IMR-90 (cell line): ENCODE measurements around the gene GOLPH3L. TPM values are rescaled to one million over a fixed set of nuclear protein-coding genes. Genes with fewer than 3 reads are reported as not detected.
A peak's percentile ranks its signal among the peaks of the same experiment; 100 is the strongest.

ENCODE experiments used
- ATAC-seq: fragments of 200-7000 bp; cut with Tn5 transposase; 2 replicates; pipeline ENCODE4 v1.9.1; 2020; ENCODE audit warnings: low read depth, mild to moderate bottlenecking, moderate library complexity
- BruUV-seq: library from RNA; stranded (reverse); fragments of 400-500 nt; replicated peaks from 2 replicates; lab custom pipeline; 2021; lab: Mats Ljungman, UMichigan
- CTCF ChIA-PET: fragments of 300-600 bp; formaldehyde crosslinking; extraction: SDS; loops from one replicate; lab custom pipeline; 2021; ENCODE audit warnings: antibody characterized with exemption; lab: Yijun Ruan, JAX
- POLR2A ChIA-PET: fragments of 300-600 bp; sonication (Branson Sonifier 250); formaldehyde crosslinking; loops from one replicate; lab custom pipeline; 2022; ENCODE audit warnings: antibody characterized with exemption; ENCODE audit not compliant: unreplicated experiment; lab: Charles Lee
- DNase-seq: peaks from one replicate; pipeline ENCODE4 v3.0.0; 2013
- H2AFZ ChIP-seq: replicated peaks from 2 replicates; pipeline ENCODE3; 2013; ENCODE audit warnings: low read length, mild to moderate bottlenecking; ENCODE audit not compliant: poor library complexity
- H2AK5ac ChIP-seq: 2 replicates; pipeline ENCODE4 v1.6.1; 2013; ENCODE audit warnings: low read depth, low read length, inconsistent platforms
- H2AK9ac ChIP-seq: replicated peaks from 2 replicates; pipeline ENCODE3; 2013; ENCODE audit warnings: mild to moderate bottlenecking, low read depth, low read length, moderate library complexity; ENCODE audit not compliant: poor library complexity
- H2BK120ac ChIP-seq: 2 replicates; pipeline ENCODE4 v1.6.1; 2013; ENCODE audit warnings: low read depth, low read length, inconsistent platforms
- H2BK15ac ChIP-seq: 3 replicates; pipeline ENCODE4 v1.6.1; 2013; ENCODE audit warnings: low read depth, low read length, inconsistent platforms
- H2BK20ac ChIP-seq: 2 replicates; pipeline ENCODE4 v1.6.1; 2013; ENCODE audit warnings: low read depth, mild to moderate bottlenecking, inconsistent platforms, low read length, moderate library complexity
- H2BK5ac ChIP-seq: 2 replicates; pipeline ENCODE4 v1.6.1; 2013; ENCODE audit warnings: mild to moderate bottlenecking, low read depth, low read length, inconsistent platforms; ENCODE audit not compliant: poor library complexity, severe bottlenecking
- H3K14ac ChIP-seq: replicated peaks from 2 replicates; pipeline ENCODE4 v1.6.1; 2013; ENCODE audit warnings: low read depth, low read length, inconsistent platforms
- H3K18ac ChIP-seq: 2 replicates; pipeline ENCODE4 v1.6.1; 2013; ENCODE audit warnings: low read depth, low read length, control low read depth
- H3K23ac ChIP-seq: 2 replicates; pipeline ENCODE4 v1.6.1; 2013; ENCODE audit warnings: low read depth, low read length, inconsistent platforms
- H3K27ac ChIP-seq: 2 replicates; pipeline ENCODE4 v1.5.1; 2013; ENCODE audit warnings: mild to moderate bottlenecking, control low read depth, low read length; ENCODE audit not compliant: insufficient read depth
- H3K27me3 ChIP-seq: 2 replicates; pipeline ENCODE4 v1.6.1; 2013; ENCODE audit warnings: low read length; ENCODE audit not compliant: control insufficient read depth, insufficient read depth
- H3K36me3 ChIP-seq: 2 replicates; pipeline ENCODE4 v1.6.1; 2013; ENCODE audit warnings: low read length, mixed read lengths; ENCODE audit not compliant: control insufficient read depth, insufficient read depth
- H3K4ac ChIP-seq: 2 replicates; pipeline ENCODE4 v1.6.1; 2013; ENCODE audit warnings: low read depth, low read length, inconsistent platforms
- H3K4me1 ChIP-seq: 2 replicates; pipeline ENCODE4 v1.6.1; 2013; ENCODE audit warnings: low read length, mixed read lengths; ENCODE audit not compliant: control insufficient read depth, insufficient read depth
- H3K4me2 ChIP-seq: 2 replicates; pipeline ENCODE4 v1.6.1; 2013; ENCODE audit warnings: low read depth, mild to moderate bottlenecking, control low read depth, low read length, moderate library complexity
- H3K4me3 ChIP-seq: 2 replicates; pipeline ENCODE4 v1.5.1; 2013; ENCODE audit warnings: low read depth, mild to moderate bottlenecking, control low read depth, low read length, moderate library complexity; ENCODE audit not compliant: insufficient read depth
- H3K56ac ChIP-seq: 2 replicates; pipeline ENCODE4 v1.6.1; 2013; ENCODE audit warnings: low read length, inconsistent platforms; ENCODE audit not compliant: insufficient read depth; ENCODE audit errors: extremely low read depth
- H3K79me1 ChIP-seq, 2 experiments: 2 replicates each; pipeline ENCODE4 v1.6.1; 2013; ENCODE audit warnings: low read length in 2 of 2, inconsistent platforms in 1 of 2, low read depth in 1 of 2
- H3K9ac ChIP-seq: 2 replicates; pipeline ENCODE4 v1.6.1; 2013; ENCODE audit warnings: low read depth, low read length, control low read depth
- H3K9me1 ChIP-seq: 2 replicates; pipeline ENCODE4 v1.6.1; 2013; ENCODE audit warnings: low read length, inconsistent platforms; ENCODE audit not compliant: insufficient read depth
- H3K9me3 ChIP-seq: 2 replicates; pipeline ENCODE4 v1.6.1; 2013; ENCODE audit warnings: low read length; ENCODE audit not compliant: control insufficient read depth, insufficient read depth
- H4K20me1 ChIP-seq: 2 replicates; pipeline ENCODE4 v1.6.1; 2013; ENCODE audit warnings: low read length, inconsistent platforms; ENCODE audit not compliant: insufficient read depth
- H4K5ac ChIP-seq: 2 replicates; pipeline ENCODE4 v1.6.1; 2013; ENCODE audit warnings: mild to moderate bottlenecking, low read depth, low read length, control low read depth
- H4K8ac ChIP-seq, 2 experiments: 2 replicates each; pipeline ENCODE4 v1.6.1; 2013; ENCODE audit warnings: low read depth in 2 of 2, low read length in 2 of 2, control low read depth in 1 of 2, inconsistent platforms in 1 of 2
- H4K91ac ChIP-seq: 2 replicates; pipeline ENCODE4 v1.6.1; 2013; ENCODE audit warnings: low read depth, low read length, inconsistent platforms; ENCODE audit not compliant: insufficient read depth
- MAFK ChIP-seq: IDR thresholded peaks from 2 replicates; pipeline ENCODE4 v1.6.1; 2012; ENCODE audit warnings: low read depth, low read length, improper control_type of control experiment
- RFX5 ChIP-seq: IDR thresholded peaks from 2 replicates; pipeline ENCODE4 v1.8.0; 2012; ENCODE audit warnings: low read depth, mild to moderate bottlenecking, low read length, moderate library complexity
- WGBS, 2 experiments: methylation state at CpG; one replicate each; pipeline versions ENCODE4 v1.1.5 to v1.1.7; 2013; ENCODE audit warnings: missing lambda C conversion rate in 2 of 2; ENCODE audit not compliant: insufficient read length in 1 of 2; ENCODE audit errors: extremely low coverage in 2 of 2; 5-methylcytosine and 5-hydroxymethylcytosine counted together
- dilution Hi-C: fragments of 300-500 bp; cut with HindIII; formaldehyde crosslinking; loops from one replicate; pipeline ENCODE4 v1.14.3; 2018; ENCODE audit warnings: low sequenced_read_pairs; ENCODE audit not compliant: unreplicated experiment
- in situ Hi-C: fragments of 300-500 bp; cut with MboI; formaldehyde crosslinking; loops from 3 replicates; pipeline ENCODE4 v1.14.3; 2019; ENCODE audit warnings: low sequenced_read_pairs, inconsistent platforms, mixed read lengths
- intact Hi-C: fragments of 100-400 bp; cut with micrococcal nuclease; formaldehyde crosslinking; loops from 2 replicates; pipeline ENCODE4 v1.10.0; 2022
- polyA plus RNA-seq, 3 experiments: library from polyadenylated mRNA; depleted of rRNA; stranded (reverse); fragments of >200 nt; gene quantifications; 2 replicates each; pipeline ENCODE4 v1.2.3, GENCODE V29; 2012; ENCODE audit warnings: low replicate concordance in 1 of 3
- total RNA-seq: library from RNA; depleted of rRNA; stranded (reverse); fragments of >200 nt; gene quantifications from 2 replicates; pipeline ENCODE4 v1.2.3, GENCODE V29; 2012

The GOLPH3L gene
- total and polyA plus RNA-seq, 2 of the 4 experiments (the other 2 are of a cell fraction) = 9.5 to 11.0 TPM

GRCh38 chr1:150663321-150663720 lies 33.6 kb downstream of the GOLPH3L start:
- H3K4me3 ChIP-seq = no peak overlapping the region
- no peaks in the 10 kb centered on the region for H4K20me1 ChIP-seq
- POLR2A ChIA-PET = no interaction called here
- H3K4ac ChIP-seq = no peak overlapping the region
- H3K14ac ChIP-seq = no peak overlapping the region
- no peak overlapping the region for H2AFZ ChIP-seq
- no peak overlapping the region for H4K5ac ChIP-seq
- H3K27ac ChIP-seq = no peak overlapping the region
- WGBS, 2 experiments = no CpG with 5 or more reads among the region's 7 CpGs
- H2BK20ac ChIP-seq = no peak overlapping the region
- no peak overlapping the region for H2BK120ac ChIP-seq
- no peak overlapping the region for H3K4me2 ChIP-seq
- in situ Hi-C loops = no loop called here
- H3K9me1 ChIP-seq = no peaks in the 10 kb centered on the region
- peak; percentile 95 for TF ChIP-seq MAFK
- no peak for TF ChIP-seq RFX5
- CTCF ChIA-PET = interaction anchor here (0.6 kb wide), 1 partner anchor 23 kb away, joined by 5 read pairs; no protein-coding TSS in a partner anchor
- H2AK5ac ChIP-seq = no peak overlapping the region
- 0 out of 4 replicates have a peak, but pooled peaks cover 0 to under 1% of the 10 kb centered on the region in 2 experiments for H3K79me1 ChIP-seq
- H2BK15ac ChIP-seq = no peak overlapping the region
- H3K9ac ChIP-seq = no peak overlapping the region
- H3K27me3 ChIP-seq = no peaks in the 10 kb centered on the region
- no peaks in the 10 kb centered on the region for H3K9me3 ChIP-seq
- no peak overlapping the region for H3K23ac ChIP-seq
- no peak for ATAC-seq
- no peak overlapping the region for H2BK5ac ChIP-seq
- peaks cover 8% of the 10 kb centered on the region for H3K36me3 ChIP-seq
- H4K91ac ChIP-seq = no peak overlapping the region
- no peak overlapping the region for H4K8ac ChIP-seq
- H3K4me1 ChIP-seq = no peaks in the 10 kb centered on the region
- no TSS peak for BruUV-seq
- H3K18ac ChIP-seq = no peak overlapping the region
- no peak overlapping the region for H2AK9ac ChIP-seq
- intact Hi-C loops = no loop called here
- H3K56ac ChIP-seq = no peak overlapping the region
- no peak for DNase-seq
- dilution Hi-C loops = no loop called here
